Mononuclear cell (primary cell): ENCODE results near the gene TMTC3. TPM values are rescaled to one million over a fixed set of nuclear protein-coding genes. Genes with fewer than 3 reads are reported as not detected.

Experiments
- H3K27me3 ChIP-seq: 2 replicates; pipeline ENCODE4 v1.6.0; 2011; ENCODE audit warnings: low read length, control low read depth; ENCODE audit not compliant: insufficient read depth
- H3K4me1 ChIP-seq: 2 replicates; pipeline ENCODE4 v1.5.1; 2011; ENCODE audit warnings: mild to moderate bottlenecking, low read length, control low read depth; ENCODE audit not compliant: insufficient read depth
- H3K4me3 ChIP-seq: 2 replicates; pipeline ENCODE4 v1.5.1; 2011; ENCODE audit warnings: mild to moderate bottlenecking, low read length, moderate library complexity
- H3K9me3 ChIP-seq: 2 replicates; pipeline ENCODE4 v1.5.1; 2011; ENCODE audit warnings: low read depth, mild to moderate bottlenecking, control low read depth, low read length
- total RNA-seq: library from RNA; depleted of rRNA; stranded (reverse); fragments of >200 nt; gene quantifications from one replicate; pipeline ENCODE4 v1.2.3, GENCODE V29; 2012

TMTC3 gene
- total RNA-seq, 1 donor = 9.2 TPM

DNA sequence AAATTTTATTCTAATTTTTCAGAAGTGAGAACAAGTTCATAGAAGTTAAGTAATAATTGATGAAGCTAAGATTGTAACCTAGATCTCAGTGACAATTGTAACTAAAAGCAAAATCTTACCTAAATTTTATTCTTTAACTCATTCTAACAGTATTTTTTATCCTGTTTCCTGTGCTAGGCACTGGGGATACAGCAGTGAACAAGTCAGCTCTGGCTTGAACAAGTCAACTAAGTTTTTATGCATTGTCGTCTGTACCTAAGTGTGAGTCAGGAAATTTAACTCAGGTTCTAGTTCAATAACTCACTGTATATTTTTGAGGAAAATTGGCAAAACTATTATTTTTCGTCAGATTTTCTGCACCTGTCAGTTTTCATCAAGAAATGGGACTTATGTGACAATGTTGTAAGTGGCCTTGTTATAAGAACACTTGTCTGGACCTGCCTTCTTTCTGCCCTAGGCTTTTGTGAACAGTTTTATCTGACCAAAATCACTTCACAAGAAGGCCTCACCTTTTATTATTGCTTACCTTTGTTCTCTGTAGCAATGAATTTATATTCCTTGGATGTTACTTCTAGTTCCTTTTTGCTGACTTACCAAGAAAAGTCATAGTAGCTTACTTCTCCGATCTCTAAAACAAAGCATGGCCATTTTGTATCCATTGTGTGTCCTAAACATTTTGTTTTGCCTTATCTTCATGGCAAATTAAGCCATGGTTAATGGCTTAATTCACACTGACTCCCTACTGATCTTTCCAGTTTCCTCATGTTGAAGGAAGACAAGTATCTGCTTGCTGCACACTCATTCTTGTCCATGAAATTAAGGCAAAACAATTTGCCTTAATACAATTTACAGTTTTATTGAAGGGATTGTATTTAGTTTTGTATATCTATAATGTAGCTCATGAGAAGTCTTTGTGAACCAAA, 2.7 kb downstream of the TMTC3 start:
- Histone ChIP-seq H3K27me3 (no peaks in the 10 kb centered on the region), H3K4me1 (peaks cover 12% of the 10 kb centered on the region), H3K4me3 (no peak overlapping the region)

DNA sequence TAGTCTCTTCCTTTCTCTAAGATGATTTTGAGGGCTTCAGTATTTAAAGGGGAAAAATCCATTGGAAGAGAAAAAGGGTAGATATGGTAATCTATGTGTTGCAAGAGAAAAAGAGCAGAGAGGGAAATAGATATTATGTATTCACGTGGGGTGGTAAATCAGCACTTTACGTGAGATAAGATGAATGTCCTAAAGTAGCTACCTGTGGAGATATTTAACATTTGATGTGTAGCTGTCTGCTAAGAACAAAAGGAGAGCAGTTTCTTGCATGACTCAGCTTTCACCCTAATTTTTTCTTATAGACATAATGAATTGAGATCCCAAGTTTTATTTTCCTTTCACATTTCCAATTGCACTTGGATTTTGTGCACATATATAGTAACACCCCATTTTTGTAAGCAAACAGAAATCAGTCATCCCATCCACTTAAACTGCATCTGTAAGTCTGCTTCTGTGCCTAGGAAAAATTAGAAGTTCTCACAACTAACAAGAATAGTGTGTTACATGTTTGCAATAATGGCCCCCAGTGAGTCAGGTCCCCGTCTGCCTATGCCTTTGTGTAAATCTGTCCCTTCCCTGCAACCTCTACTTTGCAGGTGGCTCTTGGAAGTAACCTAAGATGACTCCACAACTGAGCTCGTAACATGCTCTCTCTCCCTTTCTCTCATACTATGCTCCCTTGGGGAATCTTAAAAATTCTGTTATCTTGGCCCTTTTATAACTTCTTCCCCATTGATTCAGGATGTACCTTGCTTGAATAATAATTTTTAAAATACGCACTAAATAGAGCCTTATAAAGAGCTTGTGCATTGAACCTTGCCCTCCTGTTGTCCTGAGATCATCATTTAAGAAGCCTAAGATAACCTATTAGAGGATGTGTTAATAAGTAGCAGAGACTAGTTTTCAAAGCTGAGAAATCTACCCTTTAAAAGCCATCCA, 3.7 kb downstream of the TMTC3 start:
- Histone ChIP-seq H3K27me3 (no peaks in the 10 kb centered on the region), H3K9me3 (no peaks in the 10 kb centered on the region), H3K4me3 (no peak overlapping the region), H3K4me1 (peaks cover 12% of the 10 kb centered on the region)

More for the DNA sequence above, 2.7 kb downstream of the TMTC3 start:
- no peaks in the 10 kb centered on the region for H3K9me3 ChIP-seq

- no peaks in the 10 kb centered on the region for H3K9me3 ChIP-seq
- H3K27me3 ChIP-seq = no peaks in the 10 kb centered on the region
- H3K4me3 ChIP-seq = no peak overlapping the region
Observed at GRCh38 chr12:88150063-88150462, 8.0 kb downstream of the TMTC3 start.

DNA sequence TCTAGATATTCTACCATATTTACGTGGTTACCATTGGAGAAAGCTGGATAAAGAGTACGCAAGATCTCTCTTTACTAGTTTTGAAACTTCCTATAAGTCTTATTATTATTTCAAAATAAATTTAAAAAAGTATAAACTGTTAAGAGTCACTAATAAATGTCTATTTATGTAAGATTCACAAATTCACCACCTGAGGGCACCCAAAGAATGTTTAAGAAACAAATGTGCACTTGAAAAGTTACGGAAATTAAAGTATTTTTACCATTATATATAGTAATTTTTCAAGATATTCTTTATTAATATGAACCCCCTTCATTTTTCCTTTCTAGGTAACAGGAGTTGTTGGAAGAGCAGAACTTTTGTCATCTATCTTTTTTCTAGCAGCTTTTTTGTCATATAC, 11.9 kb downstream of the TMTC3 start:
- H3K27me3 ChIP-seq = no peaks in the 10 kb centered on the region
- no peaks in the 10 kb centered on the region for H3K9me3 ChIP-seq
- no peaks in the 10 kb centered on the region for H3K4me1 ChIP-seq
- H3K4me3 ChIP-seq = no peak overlapping the region

More at GRCh38 chr12:88150063-88150462, 8.0 kb downstream of the TMTC3 start:
- no peaks in the 10 kb centered on the region for H3K4me1 ChIP-seq

- no peak overlapping the region for H3K4me3 ChIP-seq
- no peaks in the 10 kb centered on the region for H3K9me3 ChIP-seq
- H3K4me1 ChIP-seq = no peaks in the 10 kb centered on the region
- no peaks in the 10 kb centered on the region for H3K27me3 ChIP-seq
Observed at GRCh38 chr12:88156075-88156654, 14.1 kb downstream of the TMTC3 start.

- Histone ChIP-seq H3K4me3 (no peak overlapping the region), H3K9me3 (no peaks in the 10 kb centered on the region), H3K27me3 (no peaks in the 10 kb centered on the region), H3K4me1 (no peaks in the 10 kb centered on the region)
Observed at GRCh38 chr12:88163371-88163770, 21.3 kb downstream of the TMTC3 start.

DNA sequence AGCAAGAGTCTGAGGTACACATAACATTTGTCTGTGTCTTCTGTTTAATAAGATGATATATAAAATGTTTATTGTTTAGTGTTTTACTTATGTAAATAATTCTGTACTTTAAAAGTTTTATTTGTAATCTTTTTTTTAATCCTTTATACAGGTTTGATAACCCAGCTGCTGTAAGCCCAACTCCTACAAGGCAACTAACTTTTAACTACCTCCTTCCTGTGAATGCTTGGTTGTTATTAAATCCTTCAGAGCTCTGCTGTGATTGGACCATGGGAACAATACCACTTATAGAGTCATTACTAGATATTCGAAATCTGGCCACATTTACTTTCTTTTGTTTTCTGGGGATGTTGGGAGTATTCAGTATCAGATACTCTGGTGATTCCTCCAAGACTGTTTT, 24.1 kb downstream of the TMTC3 start:
- Histone ChIP-seq H3K27me3 (no peaks in the 10 kb centered on the region), H3K4me3 (no peak overlapping the region), H3K9me3 (no peaks in the 10 kb centered on the region), H3K4me1 (no peaks in the 10 kb centered on the region)

DNA sequence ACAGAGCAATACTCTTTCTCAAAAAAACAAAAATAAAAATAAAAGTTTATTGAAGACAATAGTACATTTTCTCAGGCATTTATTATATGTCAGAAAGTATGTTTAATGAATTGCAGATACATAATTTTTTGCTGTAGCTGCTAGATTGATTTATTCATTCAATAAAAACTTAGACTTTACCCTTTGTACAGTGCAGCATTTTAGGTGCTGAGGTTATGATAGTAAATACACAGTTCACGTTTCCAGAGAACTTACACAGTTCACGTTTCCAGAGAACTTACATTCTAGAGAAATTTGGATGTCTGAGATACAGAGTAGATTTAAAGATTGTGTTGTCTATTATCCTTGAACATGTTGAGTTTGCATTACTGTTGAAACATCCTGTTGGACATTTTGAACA, 25.3 kb downstream of the TMTC3 start:
- Histone ChIP-seq H3K4me1 (no peaks in the 10 kb centered on the region), H3K9me3 (no peaks in the 10 kb centered on the region), H3K4me3 (no peak overlapping the region), H3K27me3 (no peaks in the 10 kb centered on the region)

- Histone ChIP-seq H3K4me3 (no peak overlapping the region), H3K27me3 (no peaks in the 10 kb centered on the region), H3K4me1 (no peaks in the 10 kb centered on the region), H3K9me3 (no peaks in the 10 kb centered on the region)
Observed at GRCh38 chr12:88172844-88173407, 30.8 kb downstream of the TMTC3 start.

DNA sequence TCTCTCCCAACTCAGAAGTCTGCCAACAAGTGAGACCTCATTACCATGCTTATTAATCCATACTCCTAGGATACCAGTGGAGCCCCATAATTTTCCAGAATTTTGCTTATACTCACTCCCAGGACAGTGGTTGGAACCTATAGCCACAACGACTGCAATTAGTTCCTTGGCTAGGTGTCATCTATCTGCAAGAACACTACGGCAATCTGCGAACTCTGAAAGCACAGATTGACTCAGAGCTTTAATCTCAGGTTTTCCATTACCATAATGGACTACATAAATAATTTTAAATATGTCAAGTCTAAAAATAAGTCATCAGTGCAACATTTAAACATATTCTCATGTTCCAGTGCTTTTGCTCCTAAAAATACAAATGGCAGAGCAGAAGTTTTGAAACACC, 33.4 kb downstream of the TMTC3 start:
- Histone ChIP-seq H3K9me3 (no peaks in the 10 kb centered on the region), H3K4me1 (no peaks in the 10 kb centered on the region), H3K27me3 (no peaks in the 10 kb centered on the region), H3K4me3 (no peak overlapping the region)

DNA sequence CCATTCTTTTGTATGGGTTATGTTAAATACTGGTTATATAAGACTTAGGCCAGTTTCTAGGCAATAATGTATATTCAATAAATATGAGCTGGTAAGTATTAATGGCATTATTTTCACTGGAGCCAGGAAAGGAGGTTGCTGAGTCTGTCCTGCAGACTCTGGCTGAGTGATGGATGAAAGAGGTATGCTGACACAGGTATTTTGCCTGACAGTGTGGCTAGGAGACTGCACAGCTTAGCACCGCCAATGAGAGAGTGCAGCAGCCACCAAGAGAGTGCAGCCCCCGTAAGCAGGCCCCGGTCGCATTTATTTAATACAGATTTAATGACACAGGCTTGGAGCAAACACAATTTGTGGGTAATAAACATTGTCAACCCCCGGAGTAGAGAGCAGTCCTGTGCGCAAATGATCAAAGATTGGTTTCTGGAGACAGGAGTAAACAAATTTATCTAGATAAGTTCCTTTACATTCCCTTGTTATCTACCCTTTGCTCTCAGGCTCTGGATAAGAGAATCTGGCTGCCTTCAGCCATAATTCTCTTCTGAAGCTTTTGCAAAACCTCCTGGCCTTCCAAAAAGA, 37.4 kb downstream of the TMTC3 start:
- Histone ChIP-seq H3K27me3 (no peaks in the 10 kb centered on the region), H3K9me3 (no peaks in the 10 kb centered on the region), H3K4me3 (no peak overlapping the region), H3K4me1 (no peaks in the 10 kb centered on the region)

DNA sequence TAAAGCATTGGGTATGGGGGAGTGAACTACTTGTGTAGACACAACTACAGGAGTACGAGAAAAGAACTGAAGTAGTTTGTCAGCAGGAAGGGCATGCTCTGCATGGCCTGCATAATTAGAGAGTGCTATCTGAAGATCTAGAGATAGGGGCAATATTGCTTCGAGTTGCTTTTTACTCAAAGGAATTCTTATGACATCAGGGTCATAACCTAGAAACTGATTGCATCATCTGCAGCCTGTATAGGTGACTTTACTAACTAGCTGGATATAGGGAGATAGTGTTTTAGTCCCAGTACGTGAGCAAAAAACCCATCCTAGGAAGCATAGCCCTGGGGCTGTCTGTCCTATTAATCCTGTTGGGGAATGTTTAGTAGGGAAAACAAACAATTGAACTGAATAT, 39.8 kb downstream of the TMTC3 start:
- H3K4me3 ChIP-seq = no peak overlapping the region
- no peaks in the 10 kb centered on the region for H3K27me3 ChIP-seq
- no peaks in the 10 kb centered on the region for H3K4me1 ChIP-seq
- H3K9me3 ChIP-seq = no peaks in the 10 kb centered on the region

DNA sequence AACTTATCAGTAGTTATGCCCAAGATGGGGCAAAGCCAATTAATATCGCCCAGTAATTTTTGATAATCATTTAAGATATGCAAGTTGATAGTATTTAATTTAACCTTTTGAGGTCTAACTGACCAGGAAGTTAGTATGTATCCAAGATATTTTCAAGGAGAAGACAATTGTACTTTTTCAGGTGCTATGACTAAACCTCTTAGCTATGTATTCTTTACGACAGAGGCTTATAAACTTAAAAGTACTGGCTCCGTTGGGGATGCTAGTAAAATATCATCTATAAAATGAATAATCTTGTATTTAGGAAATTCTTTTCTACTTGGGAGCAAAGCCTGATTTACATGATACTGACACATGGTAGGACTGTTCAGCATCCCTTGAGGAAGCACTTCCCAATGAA, 40.3 kb downstream of the TMTC3 start:
- no peaks in the 10 kb centered on the region for H3K4me1 ChIP-seq
- H3K4me3 ChIP-seq = no peak overlapping the region
- no peaks in the 10 kb centered on the region for H3K9me3 ChIP-seq
- H3K27me3 ChIP-seq = no peaks in the 10 kb centered on the region

GRCh38 chr12:88184196-88184595, 42.1 kb downstream of the TMTC3 start:
- no peaks in the 10 kb centered on the region for H3K9me3 ChIP-seq
- no peak overlapping the region for H3K4me3 ChIP-seq
- no peaks in the 10 kb centered on the region for H3K27me3 ChIP-seq
- no peaks in the 10 kb centered on the region for H3K4me1 ChIP-seq
